Tibial nerve (tissue), 4 donors: ENCODE measurements around the gene SYN1. TPM values are rescaled to one million over a fixed set of nuclear protein-coding genes. Genes with fewer than 3 reads are reported as not detected.

Experiments
- DNase-seq, 2 donors: peaks; one replicate each; pipeline ENCODE4 v3.0.0-alpha.2; 2019; ENCODE audit warnings: low spot score in 2 of 2
- H3K27ac ChIP-seq, 4 donors: fragments of 200-600 bp; sonication (generic) in 3 of 4; one replicate each; pipeline ENCODE4 v1.5.1; 2017 to 2019; ENCODE audit warnings: mild to moderate bottlenecking in 1 of 4
- H3K27me3 ChIP-seq, 2 donors: fragments of 200-600 bp; sonication (generic) in 1 of 2; one replicate each; pipeline versions ENCODE4 v1.5.1 to v1.6.0; 2017 to 2019
- H3K36me3 ChIP-seq, 3 donors: fragments of 200-600 bp; sonication (generic); one replicate each; pipeline ENCODE4 v1.5.1; 2018 to 2019
- H3K4me1 ChIP-seq, 4 donors: fragments of 200-600 bp; sonication (generic) in 3 of 4; one replicate each; pipeline ENCODE4 v1.5.1; 2017 to 2019
- H3K4me3 ChIP-seq, 4 donors: fragments of 200-600 bp; sonication (generic) in 3 of 4; one replicate each; pipeline ENCODE4 v1.5.1; 2017 to 2019; ENCODE audit warnings: mild to moderate bottlenecking in 1 of 4, moderate library complexity in 1 of 4
- H3K9me3 ChIP-seq, 4 donors: fragments of 200-600 bp; sonication (generic) in 3 of 4; one replicate each; pipeline ENCODE4 v1.5.1; 2017 to 2019
- EP300 ChIP-seq, 2 donors: sonication (generic); formaldehyde crosslinking; IDR thresholded peaks; one replicate each; pipeline ENCODE4 v1.6.1; 2017; ENCODE audit warnings: antibody characterized with exemption in 2 of 2, mild to moderate bottlenecking in 1 of 2
- POLR2A ChIP-seq, 2 donors: fragments of 450-650 bp; IDR thresholded peaks; one replicate each; pipeline ENCODE4 v1.6.1; 2017; ENCODE audit warnings: antibody characterized with exemption in 2 of 2, mild to moderate bottlenecking in 2 of 2, moderate library complexity in 2 of 2
- whole genome bisulfite sequencing, 2 donors: methylation state at CpG; one replicate each; pipeline ENCODE4 v1.1.5; 2018; 5-methylcytosine and 5-hydroxymethylcytosine counted together
- total RNA-seq, 4 donors: library from RNA; depleted of rRNA; stranded (reverse); fragments of >200 nt; gene quantifications; one replicate each; pipeline ENCODE4 v1.1.0, GENCODE V29; 2016
- TF ChIP-seq, protein P1 (sequence below), 5 experiments: fragments of 200-600 bp in 3 of 5; fragments of 450-650 bp in 2 of 5; sonication (generic) in 3 of 5; IDR thresholded peaks; one replicate each; pipeline ENCODE4 v1.5.1; 2016 to 2019; ENCODE audit warnings: antibody characterized with exemption in 5 of 5, mild to moderate bottlenecking in 3 of 5, moderate library complexity in 2 of 5

SYN1 gene
- total RNA-seq, 4 donors from 2014 or later: 0.42 to 1.2 TPM; not detected in 2

DNA sequence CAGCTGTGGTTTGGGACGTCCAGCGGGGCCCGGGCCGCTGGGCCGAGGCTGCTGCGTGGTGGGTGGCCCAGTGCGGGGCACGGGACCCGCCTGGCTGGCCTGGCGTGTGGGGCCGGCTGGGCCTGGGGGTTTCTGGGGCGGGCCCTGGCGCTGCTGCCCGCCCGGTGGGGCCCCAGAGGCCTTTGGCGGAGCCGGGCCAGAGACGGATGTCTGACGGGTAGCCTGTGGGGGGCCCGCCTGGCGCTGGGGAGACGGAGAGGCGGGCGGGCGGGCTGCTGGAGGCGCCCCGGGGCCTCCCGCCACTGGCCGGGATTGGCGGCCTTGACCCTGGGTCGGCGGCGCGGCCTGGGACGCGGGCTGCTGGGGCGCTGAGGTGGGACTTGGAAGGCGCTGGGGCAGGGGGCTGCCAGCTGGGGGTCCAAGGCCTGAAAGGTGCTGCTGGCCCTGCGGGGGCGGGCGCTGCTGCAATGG is 45.5 kb downstream of the SYN1 start:
- H3K27me3 ChIP-seq: no peaks in the 10 kb centered on the region
- no peak for DNase-seq
- TF ChIP-seq EP300 (IDR thresholded peaks at IDR 0.05) (no peak), POLR2A (IDR thresholded peaks at IDR 0.05) (no peak)
- TF ChIP-seq, protein P1, sequence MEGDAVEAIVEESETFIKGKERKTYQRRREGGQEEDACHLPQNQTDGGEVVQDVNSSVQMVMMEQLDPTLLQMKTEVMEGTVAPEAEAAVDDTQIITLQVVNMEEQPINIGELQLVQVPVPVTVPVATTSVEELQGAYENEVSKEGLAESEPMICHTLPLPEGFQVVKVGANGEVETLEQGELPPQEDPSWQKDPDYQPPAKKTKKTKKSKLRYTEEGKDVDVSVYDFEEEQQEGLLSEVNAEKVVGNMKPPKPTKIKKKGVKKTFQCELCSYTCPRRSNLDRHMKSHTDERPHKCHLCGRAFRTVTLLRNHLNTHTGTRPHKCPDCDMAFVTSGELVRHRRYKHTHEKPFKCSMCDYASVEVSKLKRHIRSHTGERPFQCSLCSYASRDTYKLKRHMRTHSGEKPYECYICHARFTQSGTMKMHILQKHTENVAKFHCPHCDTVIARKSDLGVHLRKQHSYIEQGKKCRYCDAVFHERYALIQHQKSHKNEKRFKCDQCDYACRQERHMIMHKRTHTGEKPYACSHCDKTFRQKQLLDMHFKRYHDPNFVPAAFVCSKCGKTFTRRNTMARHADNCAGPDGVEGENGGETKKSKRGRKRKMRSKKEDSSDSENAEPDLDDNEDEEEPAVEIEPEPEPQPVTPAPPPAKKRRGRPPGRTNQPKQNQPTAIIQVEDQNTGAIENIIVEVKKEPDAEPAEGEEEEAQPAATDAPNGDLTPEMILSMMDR (IDR thresholded peaks at IDR 0.05): no peak
- whole genome bisulfite sequencing, 2 donors: 10 to 24% methylated on average over 2 to 32 of the region's 41 CpGs
- peak overlapping the region; percentile 15 to 49 (median 20) for H3K4me3 ChIP-seq
- H3K4me1 ChIP-seq: peaks cover 0 to 19% (median 0%) of the 10 kb centered on the region in 4 donors
- H3K27ac ChIP-seq: peak overlapping the region; percentile 67 to 89 (median 83)
- no peaks in the 10 kb centered on the region for H3K9me3 ChIP-seq
- peaks cover 0 to 30% (median 0%) of the 10 kb centered on the region in 3 donors for H3K36me3 ChIP-seq

DNA sequence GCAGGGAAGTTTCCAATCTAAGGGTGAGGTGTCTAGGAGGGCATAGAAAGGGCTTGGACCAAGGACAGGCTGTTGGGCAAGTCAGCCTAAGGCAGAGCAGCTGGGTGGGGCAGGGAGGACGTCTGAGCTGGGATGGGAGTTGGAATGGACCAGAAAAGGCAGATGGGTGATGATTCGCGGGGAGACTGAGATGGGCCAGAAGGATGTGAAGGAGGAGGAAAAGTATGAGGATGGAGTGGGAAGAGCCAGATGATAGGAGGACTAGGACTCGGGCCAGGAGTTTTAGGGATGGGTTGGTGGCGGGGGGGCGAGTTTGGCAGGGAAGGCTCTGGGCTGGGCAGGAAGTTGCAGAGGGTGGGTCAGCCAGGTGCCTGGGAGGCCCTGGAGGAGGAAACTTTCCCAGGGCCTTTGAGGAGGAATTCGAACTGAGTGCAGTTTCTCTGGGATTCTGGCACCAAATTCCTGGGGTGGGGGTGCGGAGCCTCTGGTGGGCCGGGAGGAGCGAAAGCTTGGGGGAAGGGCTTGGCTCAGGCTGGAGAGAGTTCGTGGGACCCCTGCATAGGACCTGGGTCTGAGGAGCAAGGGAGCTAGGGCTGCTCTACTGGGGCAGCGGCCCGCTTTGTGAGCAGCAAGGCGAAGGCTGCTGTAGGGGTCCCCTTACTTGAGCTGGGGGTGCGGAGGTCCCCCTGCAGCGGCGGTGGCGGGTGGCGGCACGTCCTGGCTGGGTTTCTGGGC is 46.1 kb downstream of the SYN1 start:
- TF ChIP-seq, protein P1 (IDR thresholded peaks at IDR 0.05): no peak
- TF ChIP-seq EP300 (IDR thresholded peaks at IDR 0.05) (peak in 1 of 2 donors; percentile 18), POLR2A (IDR thresholded peaks at IDR 0.05) (no peak)
- peak overlapping the region; percentile 67 to 89 (median 83) for H3K27ac ChIP-seq
- peak overlapping the region; percentile 15 to 49 (median 20) for H3K4me3 ChIP-seq
- H3K36me3 ChIP-seq: peaks cover 0 to 36% (median 0%) of the 10 kb centered on the region in 3 donors
- DNase-seq: peak; percentile 34 to 43
- H3K4me1 ChIP-seq: peaks cover 0 to 19% (median 0%) of the 10 kb centered on the region in 4 donors
- 15 to 28% methylated on average over 7 to 20 of the region's 20 CpGs for WGBS, 2 donors
- H3K27me3 ChIP-seq: no peaks in the 10 kb centered on the region
- H3K9me3 ChIP-seq: no peaks in the 10 kb centered on the region

DNA sequence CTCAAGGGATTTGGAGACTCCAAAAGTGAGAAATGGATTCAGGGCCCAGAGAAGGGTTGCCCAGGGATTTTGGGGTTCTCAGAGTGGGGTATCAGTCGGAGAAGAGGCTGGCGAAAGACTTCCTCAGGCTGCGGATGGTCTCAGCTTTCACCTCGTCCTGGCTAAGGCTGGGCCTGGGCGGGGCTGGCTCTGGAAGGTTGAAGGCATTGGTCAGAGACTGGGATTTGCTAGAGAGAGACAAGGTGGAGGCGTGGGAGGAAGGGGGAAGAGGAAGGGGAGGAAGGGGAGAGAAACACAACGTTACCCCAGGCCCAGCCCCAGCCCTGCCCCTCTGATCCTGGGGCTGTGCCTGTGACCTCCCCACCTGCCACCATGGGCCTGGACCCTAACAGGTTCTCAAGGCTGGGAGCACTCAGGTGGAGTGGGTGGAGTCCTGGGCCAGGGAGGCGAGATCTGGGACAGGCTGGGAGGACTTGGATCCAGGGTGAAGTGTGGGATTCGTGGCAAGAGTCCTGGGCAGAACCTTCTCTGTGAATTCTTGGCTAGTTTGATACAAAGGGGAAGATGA is 46.8 kb downstream of the SYN1 start:
- no peak for DNase-seq
- H3K4me3 ChIP-seq: no peak overlapping the region
- H3K27ac ChIP-seq: peak overlapping the region in 3 of 4 donors; percentile 22 to 89 (median 88)
- no peak for TF ChIP-seq EP300 (IDR thresholded peaks at IDR 0.05)
- TF ChIP-seq POLR2A (IDR thresholded peaks at IDR 0.05): no peak
- TF ChIP-seq, protein P1 (IDR thresholded peaks at IDR 0.05): no peak
- peaks cover 0 to 42% (median 0%) of the 10 kb centered on the region in 3 donors for H3K36me3 ChIP-seq
- no peaks in the 10 kb centered on the region for H3K27me3 ChIP-seq
- no peaks in the 10 kb centered on the region for H3K9me3 ChIP-seq
- H3K4me1 ChIP-seq: peaks cover 0 to 19% (median 0%) of the 10 kb centered on the region in 4 donors
- 70 to 77% methylated on average over 7 to 9 of the region's 9 CpGs for WGBS, 2 donors

DNA sequence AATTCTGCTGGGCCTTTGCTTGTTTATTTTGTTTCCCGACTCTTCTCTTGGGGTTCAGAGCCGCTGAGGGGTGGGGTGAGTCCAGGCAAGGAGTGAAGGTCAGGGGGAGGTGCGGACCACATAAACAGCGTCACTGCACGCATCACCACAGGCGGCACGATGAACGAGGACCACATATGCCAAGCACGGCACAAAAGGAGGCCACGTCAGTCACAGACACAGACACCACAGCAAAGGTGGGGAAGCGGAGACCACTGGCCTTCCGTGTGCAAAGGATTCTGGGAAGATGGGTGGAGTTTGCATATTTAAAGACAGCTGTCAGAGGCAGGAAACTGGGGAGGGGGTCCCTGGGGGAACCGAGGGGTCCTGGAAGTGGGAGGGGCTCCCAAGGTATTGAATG is 47.8 kb downstream of the SYN1 start:
- H3K4me1 ChIP-seq: peaks cover 0 to 19% (median 0%) of the 10 kb centered on the region in 4 donors
- H3K27ac ChIP-seq: no peak overlapping the region
- H3K27me3 ChIP-seq: no peaks in the 10 kb centered on the region
- DNase-seq: no peak
- WGBS, 2 donors: 89 to 95% methylated on average over 13 of the region's 13 CpGs
- peaks cover 0 to 51% (median 0%) of the 10 kb centered on the region in 3 donors for H3K36me3 ChIP-seq
- H3K4me3 ChIP-seq: no peak overlapping the region
- no peaks in the 10 kb centered on the region for H3K9me3 ChIP-seq
- TF ChIP-seq, protein P1 (IDR thresholded peaks at IDR 0.05): no peak
- no peak for TF ChIP-seq POLR2A (IDR thresholded peaks at IDR 0.05)
- no peak for TF ChIP-seq EP300 (IDR thresholded peaks at IDR 0.05)

DNA sequence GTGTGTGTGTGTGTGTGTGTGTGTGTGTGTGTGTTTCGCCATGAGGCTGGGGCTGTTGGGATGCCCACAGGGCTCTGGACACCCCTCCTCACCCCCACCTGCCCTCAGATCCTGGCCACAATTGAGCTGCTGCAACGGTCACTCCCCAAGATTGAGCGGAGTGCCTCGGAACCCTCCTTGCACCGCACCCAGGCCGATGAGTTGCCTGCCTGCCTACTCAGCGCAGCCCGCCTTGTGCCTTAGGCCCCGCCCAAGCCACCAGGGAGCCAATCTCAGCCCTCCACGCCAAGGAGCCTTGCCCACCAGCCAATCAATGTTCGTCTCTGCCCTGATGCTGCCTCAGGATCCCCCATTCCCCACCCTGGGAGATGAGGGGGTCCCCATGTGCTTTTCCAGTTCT is 48.4 kb downstream of the SYN1 start:
- H3K9me3 ChIP-seq: no peaks in the 10 kb centered on the region
- no peaks in the 10 kb centered on the region for H3K27me3 ChIP-seq
- no peak overlapping the region for H3K27ac ChIP-seq
- DNase-seq: no peak
- peaks cover 0 to 19% (median 0%) of the 10 kb centered on the region in 4 donors for H3K4me1 ChIP-seq
- peaks cover 0 to 58% (median 0%) of the 10 kb centered on the region in 3 donors for H3K36me3 ChIP-seq
- WGBS, 2 donors: 87 to 100% methylated on average over 4 to 11 of the region's 11 CpGs
- H3K4me3 ChIP-seq: no peak overlapping the region
- TF ChIP-seq, protein P1 (IDR thresholded peaks at IDR 0.05): no peak
- no peak for TF ChIP-seq EP300 (IDR thresholded peaks at IDR 0.05)
- TF ChIP-seq POLR2A (IDR thresholded peaks at IDR 0.05): no peak
